Airway epithelial cell (primary cell): Measurements from ENCODE around the gene RAB6C. TPM values are rescaled to one million over a fixed set of nuclear protein-coding genes. Genes with fewer than 3 reads are reported as not detected.

Source experiments
- total RNA-seq: library from RNA; depleted of rRNA; stranded (reverse); fragments of >200 nt; gene quantifications from 2 replicates; pipeline ENCODE4 v1.2.3, GENCODE V29; 2015

The RAB6C gene
- not detected in 2 replicates for total RNA-seq

GRCh38 chr2:129979629-129980155 is at the start of gene RAB6C:
RAB6C (plus strand) TSS chr2:129979666; CDS start chr2:129980116, 450 bp downstream.

Other genes with a start within 250 kb of the RAB6C start
- gene POTEF, start 149.6 kb downstream of the RAB6C start, total RNA-seq, result not detected in 2 replicates
- 7.1 and 17.5 TPM in 2 replicates for gene CCDC74B, start 165.4 kb downstream of the RAB6C start, total RNA-seq
- 45.6 and 54.3 TPM in 2 replicates for gene SMPD4, start 201.9 kb downstream of the RAB6C start, total RNA-seq
- 348 and 361 TPM in 2 replicates for gene MZT2B, start 202.6 kb downstream of the RAB6C start, total RNA-seq
- gene TUBA3E, start 218.8 kb downstream of the RAB6C start, total RNA-seq, result not detected in 2 replicates